Esophagus squamous epithelium (tissue), 5 donors: ENCODE data around the gene TRIM65. TPM values are rescaled to one million over a fixed set of nuclear protein-coding genes. Genes with fewer than 3 reads are reported as not detected.
A peak's percentile ranks its signal among the peaks of the same experiment; 100 is the strongest.

ENCODE experiments used
- DNase-seq: peaks from one replicate; lab custom pipeline; 2025; lab: John Stamatoyannopoulos, UW
- H3K27ac ChIP-seq, 4 donors: fragments of 200-600 bp; sonication (generic); one replicate each; pipeline ENCODE4 v1.5.1; 2016 to 2019; ENCODE audit warnings: mild to moderate bottlenecking in 1 of 4
- H3K27me3 ChIP-seq, 4 donors: fragments of 200-600 bp; sonication (generic); 1 replicate in 3 of 4; 2 replicates in 1 of 4; pipeline versions ENCODE4 v1.5.1 to v1.6.0; 2017 to 2021; ENCODE audit warnings: antibody characterized with exemption in 1 of 4
- H3K36me3 ChIP-seq, 3 donors: fragments of 200-600 bp; sonication (generic); one replicate each; pipeline ENCODE4 v1.5.1; 2016 to 2019
- H3K4me1 ChIP-seq, 3 donors: fragments of 200-600 bp; sonication (generic); one replicate each; pipeline ENCODE4 v1.5.1; 2017 to 2019
- H3K4me3 ChIP-seq, 4 donors: fragments of 200-600 bp; sonication (generic); 1 replicate in 3 of 4; 2 replicates in 1 of 4; pipeline ENCODE4 v1.5.1; 2016 to 2019; ENCODE audit warnings: mild to moderate bottlenecking in 2 of 4, moderate library complexity in 1 of 4
- H3K9me3 ChIP-seq, 3 donors: fragments of 200-600 bp; sonication (generic); one replicate each; pipeline ENCODE4 v1.5.1; 2016 to 2019
- CTCF ChIP-seq, 6 experiments: fragments of 450-650 bp in 4 of 6; fragments of 200-600 bp in 2 of 6; sonication (generic) in 2 of 6; IDR thresholded peaks; one replicate each; pipeline ENCODE4 v1.5.1; 2016 to 2019; ENCODE audit warnings: antibody characterized with exemption in 6 of 6, mild to moderate bottlenecking in 4 of 6, moderate library complexity in 4 of 6
- POLR2A ChIP-seq, 4 donors: fragments of 450-650 bp; IDR thresholded peaks; one replicate each; pipeline ENCODE4 v1.6.1; 2017; ENCODE audit warnings: antibody characterized with exemption in 4 of 4, mild to moderate bottlenecking in 4 of 4, moderate library complexity in 3 of 4
- WGBS, 2 donors: methylation state at CpG; one replicate each; pipeline ENCODE4 v1.1.5; 2018; 5-methylcytosine and 5-hydroxymethylcytosine counted together
- intact Hi-C: fragments of 100-400 bp; cut with DNase I; formaldehyde crosslinking; loops from one replicate; pipeline ENCODE4 v1.15.0; 2022
- total RNA-seq, 4 donors: library from RNA; depleted of rRNA; stranded (reverse); fragments of >200 nt; gene quantifications; one replicate each; pipeline ENCODE4 v1.1.0, GENCODE V29; 2016
- donor health status: DM: yes; HTN: yes; CAD: no.

The TRIM65 gene
- total RNA-seq, 4 donors from 2014 or later: 17.3 to 24.6 (median 19.6) TPM

GRCh38 chr17:75876938-75877751 lies 19.6 kb downstream of the TRIM65 start:
- peaks cover 8 to 21% (median 13%) of the 10 kb centered on the region in 3 donors for H3K36me3 ChIP-seq
- peak overlapping the region; percentile 93 to 98 (median 96) for H3K27ac ChIP-seq
- TF ChIP-seq POLR2A (IDR thresholded peaks at IDR 0.05) (peak in 2 of 4 donors; percentile 4 to 21), CTCF (IDR thresholded peaks at IDR 0.05) (no peak)
- peaks cover 60 to 94% (median 60%) of the 10 kb centered on the region in 3 donors for H3K4me1 ChIP-seq
- H3K4me3 ChIP-seq: peak overlapping the region; percentile 58 to 86 (median 74)
- H3K27me3 ChIP-seq: no peaks in the 10 kb centered on the region
- no peak for DNase-seq
- no peaks in the 10 kb centered on the region for H3K9me3 ChIP-seq
- WGBS, 2 donors: 1% methylated on average over 14 to 29 of the region's 41 CpGs
- intact Hi-C loops: no loop called here

DNA sequence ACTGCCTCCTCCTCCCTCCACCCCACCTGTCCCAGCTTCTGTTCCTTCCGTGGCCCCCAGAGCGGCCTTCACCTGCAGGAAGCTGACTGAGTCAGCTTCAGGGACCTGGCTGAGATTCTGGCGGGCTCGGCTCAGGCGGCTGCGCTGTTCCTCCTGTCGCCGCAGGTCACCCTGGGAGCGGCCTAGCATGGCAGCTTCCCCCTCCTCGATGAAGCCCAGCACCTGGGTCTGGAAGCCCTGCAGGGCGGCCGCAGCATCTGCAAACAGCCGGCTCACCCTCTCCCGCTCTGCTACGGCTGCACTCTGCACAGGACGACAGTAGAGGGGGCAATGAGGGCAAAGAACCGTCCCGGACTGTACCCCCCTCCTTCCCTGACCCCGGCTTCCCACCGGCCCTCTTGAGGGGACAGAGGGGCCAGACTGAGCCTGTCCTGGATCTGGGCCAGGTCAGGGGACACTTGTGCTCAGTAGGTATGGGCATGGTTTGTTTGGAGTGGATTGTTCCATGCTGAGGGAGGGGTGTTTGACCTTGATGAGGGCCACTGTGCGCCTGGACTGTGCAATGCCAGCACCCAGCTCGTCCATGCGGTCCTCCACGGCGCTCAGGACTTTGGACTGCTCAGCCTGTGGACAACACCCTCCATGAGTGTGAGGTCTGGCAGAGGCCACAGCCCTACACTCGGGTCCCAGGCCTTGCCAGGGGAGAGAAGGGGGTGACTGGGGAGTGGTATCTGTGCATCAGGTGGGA lies 20.4 kb downstream of the TRIM65 start:
- Histone ChIP-seq H3K4me1 (peaks cover 54 to 94% (median 60%) of the 10 kb centered on the region in 3 donors), H3K9me3 (no peaks in the 10 kb centered on the region), H3K27ac (peak overlapping the region; percentile 93 to 98 (median 96)), H3K27me3 (no peaks in the 10 kb centered on the region), H3K36me3 (peaks cover 8 to 21% (median 13%) of the 10 kb centered on the region in 3 donors), H3K4me3 (peak overlapping the region; percentile 58 to 86 (median 74))
- no peak for DNase-seq
- intact Hi-C loops: no loop called here
- WGBS, 2 donors: 0% methylated on average over 1 to 4 of the region's 26 CpGs
- TF ChIP-seq POLR2A (IDR thresholded peaks at IDR 0.05) (peak in 1 of 4 donors; percentile 58), CTCF (IDR thresholded peaks at IDR 0.05) (peak in 2 of 6 experiments; percentile 19 to 29)

- no peak for DNase-seq
- 0% methylated on average over 1 of the region's 5 CpGs; no CpG with 5 or more reads in 1 of the 2 donors for WGBS, 2 donors
- Histone ChIP-seq H3K4me1 (peaks cover 54 to 94% (median 59%) of the 10 kb centered on the region in 3 donors), H3K27me3 (no peaks in the 10 kb centered on the region), H3K9me3 (no peaks in the 10 kb centered on the region), H3K36me3 (peaks cover 8 to 21% (median 13%) of the 10 kb centered on the region in 3 donors), H3K4me3 (peak overlapping the region in 3 of 4 donors; percentile 67 to 86 (median 82)), H3K27ac (peak overlapping the region; percentile 93 to 98 (median 96))
- intact Hi-C loops: no loop called here
- TF ChIP-seq CTCF (IDR thresholded peaks at IDR 0.05) (no peak), POLR2A (IDR thresholded peaks at IDR 0.05) (no peak)
These were observed 20.9 kb downstream of the TRIM65 start for GRCh38 chr17:75875940-75876189.

GRCh38 chr17:75875182-75875939 lies 21.4 kb downstream of the TRIM65 start:
- DNase-seq: no peak
- H3K36me3 ChIP-seq: peaks cover 8 to 21% (median 13%) of the 10 kb centered on the region in 3 donors
- no peaks in the 10 kb centered on the region for H3K9me3 ChIP-seq
- no peaks in the 10 kb centered on the region for H3K27me3 ChIP-seq
- intact Hi-C loops: no loop called here
- H3K4me1 ChIP-seq: peaks cover 54 to 94% (median 63%) of the 10 kb centered on the region in 3 donors
- 25 to 35% methylated on average over 5 to 7 of the region's 18 CpGs for WGBS, 2 donors
- H3K4me3 ChIP-seq: peak overlapping the region in 3 of 4 donors; percentile 67 to 86 (median 82)
- TF ChIP-seq POLR2A (IDR thresholded peaks at IDR 0.05) (no peak), CTCF (IDR thresholded peaks at IDR 0.05) (no peak)
- peak overlapping the region; percentile 93 to 98 (median 96) for H3K27ac ChIP-seq
